T-helper 9 cell (primary cell): ENCODE measurements around the gene PGC.

Source experiments
- DNase-seq: peaks from one replicate; pipeline ENCODE4 v3.0.0-alpha.2; 2020

PGC gene

DNA sequence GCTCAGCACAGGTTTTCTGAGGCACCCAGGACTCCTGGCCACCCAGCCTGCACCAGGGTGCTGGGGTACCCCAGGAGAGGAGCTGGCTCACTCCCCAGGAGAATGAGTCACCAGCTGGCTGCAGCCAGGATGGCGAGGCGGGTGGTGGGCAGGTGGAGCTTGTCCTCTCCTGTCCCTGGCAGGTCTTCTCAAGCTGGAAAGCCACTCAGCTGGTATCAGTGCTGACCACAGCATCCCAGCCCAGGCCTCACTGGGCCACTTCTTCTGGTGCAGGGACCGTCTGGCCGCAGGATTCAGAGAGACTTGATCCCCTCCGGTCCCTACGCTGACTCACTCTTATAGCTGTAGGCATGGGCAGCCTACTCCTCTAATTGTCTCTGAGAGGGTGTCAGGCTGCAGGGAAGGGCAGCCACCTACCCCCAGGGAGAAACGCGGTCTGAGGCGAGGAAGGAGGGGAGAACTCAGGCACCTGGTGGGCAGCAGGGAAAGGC, 34.0 kb downstream of the PGC start:
- DNase-seq, result no peak

GRCh38 chr6:41712651-41713103, 34.5 kb downstream of the PGC start:
- no peak for DNase-seq

DNA sequence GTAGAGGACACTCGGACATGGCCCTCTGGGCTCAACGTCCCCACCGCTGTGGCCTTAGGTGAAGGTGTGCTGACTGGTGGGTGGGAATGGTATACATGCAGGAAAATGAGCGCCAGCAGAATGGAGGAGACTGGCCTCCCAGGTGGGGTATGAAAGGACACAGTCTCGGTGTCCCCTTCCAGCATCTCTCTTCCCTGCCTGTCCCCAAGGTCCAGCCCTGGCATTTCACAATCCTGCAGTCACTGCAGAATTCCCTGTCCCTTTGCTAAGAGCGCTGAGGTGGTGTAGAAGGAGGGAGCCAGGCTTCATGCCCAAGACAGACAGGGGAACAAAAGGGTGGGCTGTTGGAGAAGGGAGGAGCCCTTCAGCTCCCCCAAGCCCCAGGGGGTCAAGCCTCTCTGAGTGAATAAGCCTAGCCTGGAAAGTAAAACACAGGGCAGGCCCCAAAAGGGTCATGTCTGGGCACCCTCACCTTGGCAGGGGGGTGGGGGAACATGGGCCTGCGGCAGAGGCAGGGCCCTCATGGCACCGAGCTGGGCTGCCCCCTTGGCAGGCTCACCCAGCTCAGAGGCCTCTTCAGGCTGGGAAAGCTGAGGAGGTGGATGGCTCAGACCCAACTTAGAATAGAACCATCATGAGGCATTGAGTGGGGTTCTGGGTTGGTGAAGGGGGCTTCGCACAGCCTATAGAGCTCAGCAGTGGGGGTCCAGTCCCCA, 35.7 kb downstream of the PGC start:
- no peak for DNase-seq

GRCh38 chr6:41709375-41709774, 37.8 kb downstream of the PGC start:
- DNase-seq, result no peak

- DNase-seq, result no peak
Measured at GRCh38 chr6:41708856-41709255, 38.3 kb downstream of the PGC start.

- peak; percentile 28 for DNase-seq
Measured at GRCh38 chr6:41707565-41708200, 39.5 kb downstream of the PGC start.

GRCh38 chr6:41706876-41707564, 40.2 kb downstream of the PGC start:
- no peak for DNase-seq

DNA sequence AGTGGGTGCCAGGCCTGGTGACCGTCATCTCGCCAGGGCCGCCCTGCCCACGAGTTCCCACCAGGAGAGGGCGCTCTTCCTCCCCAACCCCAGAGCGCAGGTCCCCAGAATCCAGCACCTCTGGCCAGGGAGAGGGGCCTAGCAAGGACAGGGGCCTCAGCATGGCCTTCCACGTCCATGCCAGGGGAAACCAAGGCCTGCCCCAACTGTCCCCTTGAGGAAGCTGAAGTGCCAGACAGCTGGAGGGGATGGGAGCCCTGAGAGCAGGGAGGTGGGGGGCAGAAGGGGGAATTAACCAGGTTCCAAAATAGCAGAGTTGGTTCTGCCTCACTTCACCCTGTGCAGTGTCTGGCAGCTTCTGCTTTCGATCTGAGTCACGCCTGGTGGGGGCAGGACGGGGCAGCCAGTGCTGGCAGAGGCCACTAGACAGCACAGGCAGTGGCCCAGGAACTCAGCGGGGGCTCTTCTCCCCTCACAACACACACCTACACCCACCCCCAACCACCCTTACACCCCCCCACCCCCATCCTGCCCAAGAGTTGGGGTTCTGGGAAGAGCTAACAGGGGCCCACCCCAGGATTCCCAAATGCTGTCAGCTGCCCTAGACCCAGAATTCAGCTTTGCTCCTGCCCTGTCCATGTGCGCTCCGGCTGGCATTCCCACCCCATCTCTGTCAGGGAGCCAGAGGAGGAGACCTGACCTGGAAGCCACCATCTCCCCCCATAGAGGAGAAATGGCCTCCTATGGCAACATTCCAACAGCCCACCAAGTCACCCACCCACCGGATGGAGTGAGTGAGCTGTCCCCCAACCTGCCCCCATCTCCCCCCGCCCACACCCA, 41.0 kb downstream of the PGC start:
- DNase-seq, result peak; percentile 29

DNA sequence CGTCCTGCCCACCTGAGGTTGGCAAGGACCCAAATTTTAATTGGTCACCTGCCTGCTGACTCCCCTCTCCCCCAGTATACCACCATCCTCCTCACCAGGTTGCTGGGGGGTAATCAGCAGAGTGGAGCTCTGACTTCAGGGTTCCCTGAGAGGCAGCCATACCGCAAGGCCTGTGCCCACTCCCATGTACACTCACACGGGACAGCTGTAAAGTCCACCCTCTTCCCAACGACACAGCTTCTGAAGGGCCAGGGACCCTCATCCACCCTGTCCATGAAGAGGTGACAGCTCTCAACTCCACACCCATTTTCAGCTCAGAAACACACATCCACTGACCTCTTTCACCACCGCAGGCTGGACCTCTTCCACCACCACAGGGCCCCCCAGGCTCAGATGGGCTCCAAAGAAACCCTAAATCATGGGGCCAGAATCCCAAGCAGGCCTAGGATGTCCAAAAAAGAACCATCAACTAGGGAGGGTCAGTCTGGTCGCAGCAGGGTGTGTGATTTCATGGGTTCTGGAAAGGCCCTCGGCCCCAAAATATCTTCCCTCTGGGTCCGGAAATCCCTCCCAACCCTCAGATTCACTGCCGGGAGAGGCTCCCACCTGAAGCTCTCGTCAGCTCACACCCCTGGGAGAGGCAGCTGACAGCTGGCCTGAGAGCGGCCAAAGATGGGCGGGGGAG, 41.7 kb downstream of the PGC start:
- DNase-seq, result no peak

DNA sequence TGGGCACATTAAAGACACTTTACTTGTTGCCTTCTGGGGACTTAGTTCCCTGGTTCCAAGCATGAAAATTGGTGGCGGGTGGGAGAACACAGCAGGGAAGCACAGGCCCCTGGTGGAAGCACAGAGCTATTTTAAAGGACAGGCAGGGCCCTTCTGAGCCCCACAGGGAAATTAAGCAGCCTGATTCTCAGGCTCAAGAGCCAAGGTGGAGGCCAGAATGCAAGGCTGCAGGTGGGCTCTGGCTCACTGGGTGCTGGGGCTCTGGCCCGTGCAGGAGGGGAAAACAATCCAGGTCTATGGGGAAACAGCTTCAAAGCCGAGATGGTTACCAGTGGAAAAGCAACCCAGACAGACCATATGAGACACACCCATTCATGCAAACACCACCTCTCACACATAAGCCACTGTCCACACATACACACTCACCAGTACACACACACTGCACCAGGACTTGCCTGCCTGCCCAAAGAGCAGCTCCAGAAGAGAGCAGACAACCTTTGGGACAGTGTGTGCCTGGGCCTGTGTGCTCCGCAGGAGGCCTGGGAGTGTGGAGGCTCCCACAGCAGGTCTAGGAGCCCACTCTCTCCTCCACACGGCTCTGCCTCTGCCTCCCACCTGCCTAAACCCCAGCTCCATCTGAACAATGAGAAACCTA, 42.4 kb downstream of the PGC start:
- DNase-seq, result no peak

GRCh38 chr6:41704028-41704427, 43.2 kb downstream of the PGC start:
- DNase-seq, result no peak

DNA sequence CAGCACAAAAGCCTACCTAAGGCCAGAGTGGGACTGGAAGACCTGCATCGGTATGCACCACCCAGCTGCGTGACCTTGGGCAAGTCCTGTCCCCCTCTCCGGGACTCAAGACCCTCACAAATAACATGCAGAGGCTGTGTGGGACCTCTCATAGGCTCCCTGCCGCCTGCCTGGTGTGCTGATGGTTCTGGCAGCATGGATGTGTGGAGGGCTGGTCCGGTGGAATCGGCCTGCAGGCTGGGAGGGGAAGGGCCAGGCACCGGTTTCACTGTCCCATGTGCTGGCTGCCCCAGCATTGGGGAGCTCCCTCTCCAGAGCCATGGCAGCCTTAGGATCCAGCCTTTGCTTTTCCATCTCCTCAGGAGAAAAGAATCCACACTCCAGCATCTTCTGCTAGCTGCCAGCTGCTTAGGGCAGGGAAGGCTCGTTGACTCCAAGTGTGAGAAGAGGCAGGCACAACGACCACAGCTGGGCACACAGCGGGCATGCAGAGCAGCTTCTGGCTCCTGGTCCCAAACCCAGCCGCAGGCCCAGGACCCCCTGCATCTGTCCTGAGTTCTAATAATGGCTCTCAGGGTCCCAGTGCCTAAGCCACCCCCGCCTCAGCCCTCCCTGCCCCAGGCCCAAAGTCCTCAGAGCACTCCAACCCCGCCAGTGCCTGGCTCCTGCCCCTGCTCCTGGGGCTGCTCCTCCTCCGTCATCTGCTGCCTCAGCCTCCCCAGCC, 44.3 kb downstream of the PGC start:
- DNase-seq, result no peak

GRCh38 chr6:41702089-41702745, 45.0 kb downstream of the PGC start:
- no peak for DNase-seq

DNA sequence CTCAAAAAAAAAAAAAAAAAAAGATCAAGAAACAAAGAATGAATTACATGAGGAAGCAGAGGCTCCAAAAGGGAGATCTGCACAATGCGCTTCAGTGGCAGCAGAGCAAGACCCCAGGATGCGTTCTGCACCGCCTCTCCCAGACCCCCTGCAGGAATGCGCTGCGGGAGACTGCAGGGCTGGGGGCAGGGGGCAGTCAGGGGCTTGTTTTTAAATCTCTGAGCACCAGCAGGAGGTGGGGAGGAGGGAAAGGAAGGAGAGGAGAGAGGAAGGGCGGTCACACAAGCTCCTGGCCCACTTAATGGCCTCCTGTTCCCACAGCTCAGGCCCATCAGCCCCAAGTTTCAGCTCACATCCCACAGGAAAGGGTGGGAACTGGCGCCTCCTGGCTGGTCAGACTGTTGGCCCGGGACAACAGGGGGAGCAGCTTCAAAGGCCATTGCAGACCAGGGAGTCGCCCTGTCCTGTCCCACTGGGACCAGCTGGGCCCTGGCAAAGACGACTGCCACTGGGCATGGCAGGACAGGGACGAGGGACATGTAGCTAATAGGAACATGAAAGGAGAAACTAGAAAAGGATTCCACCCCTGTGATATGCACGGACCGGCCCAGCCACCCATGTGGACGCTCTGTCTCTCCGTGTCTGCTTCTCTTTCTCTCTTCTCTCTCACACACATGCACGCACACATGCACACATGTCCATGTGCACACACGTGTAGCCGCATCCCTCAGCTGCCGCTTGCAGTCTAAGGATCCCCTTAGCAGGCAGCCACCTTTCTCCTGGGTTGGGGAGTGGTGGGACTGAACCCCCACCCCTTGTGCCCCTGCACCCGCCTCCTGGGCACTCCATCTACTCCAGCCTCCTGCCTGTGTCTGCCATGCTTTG, 46.5 kb downstream of the PGC start:
- no peak for DNase-seq

DNA sequence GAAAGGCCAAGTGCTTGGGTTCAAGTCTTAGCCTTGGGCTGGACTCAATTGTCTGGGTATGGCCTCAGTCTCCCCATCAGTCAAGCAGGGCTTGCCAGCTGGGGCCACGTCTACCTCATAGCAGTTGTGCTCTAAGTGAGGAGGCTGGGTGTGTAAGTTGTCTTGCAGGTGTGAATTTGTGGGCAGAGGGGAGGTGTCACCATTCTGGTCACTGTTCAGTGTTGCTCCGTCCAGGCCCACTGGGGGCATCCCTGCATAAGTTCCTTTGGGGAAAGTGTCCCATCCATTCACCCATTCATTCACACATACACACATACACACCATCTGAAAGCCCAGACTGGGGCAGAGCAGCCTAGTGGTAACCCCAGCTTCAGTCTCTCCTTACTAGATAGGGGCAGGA, 48.1 kb downstream of the PGC start:
- no peak for DNase-seq

DNA sequence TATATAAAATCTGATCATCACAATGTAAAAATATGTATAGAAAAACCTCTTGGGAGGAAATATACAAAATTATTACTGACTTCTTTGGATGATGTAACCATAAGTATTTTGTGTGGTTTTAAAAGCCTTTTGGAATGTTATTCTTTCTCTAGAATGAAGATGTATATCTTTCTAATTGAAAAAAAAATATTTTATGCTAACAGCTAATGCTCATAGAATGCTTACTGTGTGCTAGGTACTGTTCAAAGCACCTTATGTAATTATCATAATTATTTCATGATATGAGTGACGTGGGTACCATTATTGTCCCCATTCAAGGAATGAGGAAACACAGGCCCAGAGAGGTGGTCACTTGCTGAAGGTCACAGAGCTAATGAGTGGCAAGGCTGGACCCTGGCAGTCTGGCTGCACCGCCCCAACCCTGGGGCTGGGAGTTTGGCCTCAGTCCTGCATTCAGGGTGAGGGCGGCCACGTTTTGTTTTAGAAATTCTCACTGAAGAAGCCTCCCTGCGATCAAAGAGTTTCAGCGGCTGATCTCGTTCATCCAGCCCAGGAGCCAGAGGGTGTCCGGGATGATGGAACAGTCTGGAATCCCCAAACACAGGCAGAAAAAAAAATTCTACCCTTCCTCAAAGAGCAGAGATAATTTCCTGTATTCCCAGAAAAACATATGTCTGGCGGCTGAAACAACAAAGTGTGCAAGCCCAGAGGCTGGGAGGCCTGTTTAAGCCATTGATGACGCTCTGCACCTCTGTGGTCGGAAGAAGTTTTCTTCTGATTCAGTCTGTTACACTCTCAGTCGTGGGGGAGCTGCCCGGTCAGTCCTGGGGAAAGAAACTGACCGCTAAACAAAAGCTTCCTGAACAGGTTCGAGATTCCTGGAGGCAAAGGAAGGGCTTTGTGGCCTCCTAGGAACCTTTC, 49.1 kb downstream of the PGC start:
- no peak for DNase-seq

DNA sequence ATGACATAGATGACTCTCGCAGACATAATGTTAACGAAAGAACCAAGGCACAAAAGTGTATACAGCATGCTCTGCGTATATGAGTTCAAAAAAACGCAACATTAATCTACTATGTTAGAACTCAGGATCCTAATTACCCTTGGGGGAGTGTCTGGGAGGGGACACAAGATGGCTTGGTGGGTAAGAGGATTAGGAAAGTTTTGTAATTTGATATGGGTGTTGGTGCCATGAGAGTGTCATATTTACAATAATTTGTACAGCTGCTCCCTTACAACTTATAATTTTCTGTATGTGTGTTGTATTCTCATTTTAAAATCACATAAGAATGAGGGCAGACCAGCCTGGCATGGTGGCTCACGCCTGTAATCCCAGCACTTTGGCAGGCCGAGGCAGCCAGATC, 50.4 kb downstream of the PGC start:
- DNase-seq, result no peak

- no peak for DNase-seq
Measured at GRCh38 chr6:41695825-41696224, 51.4 kb downstream of the PGC start.
